K562 (cell line): ENCODE data around the gene RSPH9. TPM values are rescaled to one million over a fixed set of nuclear protein-coding genes. Genes with fewer than 3 reads are reported as not detected.

Experiments
- HEY1 ChIP-seq: fragments of 250-450 bp; sonication (Bioruptor Pico); IDR thresholded peaks from 2 replicates; pipeline ENCODE4 v1.5.0; 2020; ENCODE audit warnings: mild to moderate bottlenecking, moderate library complexity, borderline replicate concordance
- PHB2 ChIP-seq: fragments of 450-650 bp; IDR thresholded peaks from 2 replicates; pipeline ENCODE4 v1.6.1; 2017; ENCODE audit warnings: low read depth
- SREBF1 ChIP-seq: fragments of 150-350 bp; IDR thresholded peaks from 2 replicates; pipeline ENCODE4 v1.6.1; 2014; ENCODE audit warnings: antibody characterized with exemption, low read depth, low read length, borderline replicate concordance
- TBP ChIP-seq: optimal IDR thresholded peaks from 2 replicates; pipeline ENCODE3; 2011; ENCODE audit warnings: low read depth, low read length, improper control_type of control experiment
- ZNF197 ChIP-seq: fragments of 200-800 bp; sonication (Bioruptor generic); IDR thresholded peaks from 2 replicates; pipeline ENCODE4 v1.6.1; 2016; ENCODE audit warnings: low read depth, missing genetic modification characterization, missing compliant biosample characterization
- polyA plus RNA-seq, 8 experiments: library from polyadenylated mRNA; depleted of rRNA in 4 of 8; stranded (reverse) in 5 of 8; unstranded in 3 of 8; fragments of >200 nt; fragmentation: Nextera tagmentation in 2 of 8; fragmentation: Illumina TruSeq in 1 of 8; extraction: Ambion mirVana in 2 of 8; extraction: Trizol in 1 of 8; gene quantifications; 2 replicates each; pipeline versions ENCODE4 v1.2.1 to v1.2.3, GENCODE V29; 2011 to 2014; ENCODE audit warnings: inconsistent platforms in 1 of 8, missing spikeins in 1 of 8
- total RNA-seq, 7 experiments: library from RNA; depleted of rRNA in 6 of 7; stranded (reverse); fragments of >200 nt in 6 of 7; fragmentation: Illumina TruSeq in 2 of 7; extraction: Trizol in 2 of 7; gene quantifications; 2 replicates each; pipeline versions ENCODE4 v1.2.1 to v1.2.3, GENCODE V29; 2011 to 2021; ENCODE audit warnings: low replicate concordance in 1 of 7
- TF ChIP-seq, protein P1 (sequence below): sonication (generic); formaldehyde crosslinking; IDR thresholded peaks from 2 replicates; pipeline ENCODE4 v1.8.1; 2023; ENCODE audit warnings: missing genetic modification reagents, mild to moderate bottlenecking, borderline replicate concordance
- TF ChIP-seq, protein P2 (sequence below), 2 experiments: fragments of 200-800 bp in 1 of 2; sonication (Bioruptor generic) in 1 of 2; sonication (generic) in 1 of 2; formaldehyde crosslinking in 1 of 2; IDR thresholded peaks in 1 of 2; conservative IDR thresholded peaks in 1 of 2; 2 replicates each; pipeline versions ENCODE4 v1.5.0 to v1.6.1; 2016 to 2020; ENCODE audit warnings: missing compliant biosample characterization in 1 of 2, missing genetic modification characterization in 1 of 2, missing genetic modification reagents in 1 of 2
- TF ChIP-seq, protein P3 (sequence below): fragments of 250-450 bp; sonication (Bioruptor Pico); IDR thresholded peaks from 2 replicates; pipeline ENCODE4 v1.4.0; 2020
- TF ChIP-seq, protein P4 (sequence below), 2 experiments: IDR thresholded peaks; 2 replicates each; pipeline ENCODE4 v1.6.1; 2012; ENCODE audit warnings: improper control_type of control experiment in 2 of 2, low read depth in 2 of 2, low read length in 2 of 2, borderline replicate concordance in 1 of 2

The RSPH9 gene
- total and polyA plus RNA-seq, 9 of the 15 experiments (the other 6 are each of a cell fraction or from before 2014, with no cell fraction given): 0.05 to 0.60 (median 0.39) TPM; not detected in 6

DNA sequence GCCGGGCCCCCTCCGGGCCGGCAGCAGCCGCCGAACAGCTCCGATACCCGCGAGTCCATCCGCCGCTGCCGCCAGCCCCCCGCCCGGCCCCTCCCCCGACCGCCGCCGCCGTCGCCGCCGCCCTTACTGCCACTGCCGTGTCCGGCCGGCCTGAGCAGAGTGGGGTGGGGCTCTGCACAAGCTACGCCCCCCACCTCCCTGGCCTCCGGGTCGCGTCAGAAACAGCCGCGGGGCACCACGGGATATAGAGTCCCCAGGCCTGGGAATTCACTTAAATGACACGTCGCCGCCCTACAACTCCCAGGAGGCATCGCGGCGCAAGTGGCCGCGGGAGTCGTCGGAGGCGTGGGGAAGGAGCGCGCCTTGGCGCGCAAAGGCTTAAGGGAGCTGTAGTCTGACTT is 15.7 kb upstream of the RSPH9 start, which contains the start of gene GTPBP2 (continued):
- TF ChIP-seq SREBF1 (0 out of 2 replicates have a peak, but pooled peaks have one; percentile 18), ZNF197 (CRISPR knock-in tag) (peak; percentile 94), HEY1 (CRISPR knock-in tag) (no peak), PHB2 (no peak), TBP (peak; percentile 61)
- TF ChIP-seq, protein P1, sequence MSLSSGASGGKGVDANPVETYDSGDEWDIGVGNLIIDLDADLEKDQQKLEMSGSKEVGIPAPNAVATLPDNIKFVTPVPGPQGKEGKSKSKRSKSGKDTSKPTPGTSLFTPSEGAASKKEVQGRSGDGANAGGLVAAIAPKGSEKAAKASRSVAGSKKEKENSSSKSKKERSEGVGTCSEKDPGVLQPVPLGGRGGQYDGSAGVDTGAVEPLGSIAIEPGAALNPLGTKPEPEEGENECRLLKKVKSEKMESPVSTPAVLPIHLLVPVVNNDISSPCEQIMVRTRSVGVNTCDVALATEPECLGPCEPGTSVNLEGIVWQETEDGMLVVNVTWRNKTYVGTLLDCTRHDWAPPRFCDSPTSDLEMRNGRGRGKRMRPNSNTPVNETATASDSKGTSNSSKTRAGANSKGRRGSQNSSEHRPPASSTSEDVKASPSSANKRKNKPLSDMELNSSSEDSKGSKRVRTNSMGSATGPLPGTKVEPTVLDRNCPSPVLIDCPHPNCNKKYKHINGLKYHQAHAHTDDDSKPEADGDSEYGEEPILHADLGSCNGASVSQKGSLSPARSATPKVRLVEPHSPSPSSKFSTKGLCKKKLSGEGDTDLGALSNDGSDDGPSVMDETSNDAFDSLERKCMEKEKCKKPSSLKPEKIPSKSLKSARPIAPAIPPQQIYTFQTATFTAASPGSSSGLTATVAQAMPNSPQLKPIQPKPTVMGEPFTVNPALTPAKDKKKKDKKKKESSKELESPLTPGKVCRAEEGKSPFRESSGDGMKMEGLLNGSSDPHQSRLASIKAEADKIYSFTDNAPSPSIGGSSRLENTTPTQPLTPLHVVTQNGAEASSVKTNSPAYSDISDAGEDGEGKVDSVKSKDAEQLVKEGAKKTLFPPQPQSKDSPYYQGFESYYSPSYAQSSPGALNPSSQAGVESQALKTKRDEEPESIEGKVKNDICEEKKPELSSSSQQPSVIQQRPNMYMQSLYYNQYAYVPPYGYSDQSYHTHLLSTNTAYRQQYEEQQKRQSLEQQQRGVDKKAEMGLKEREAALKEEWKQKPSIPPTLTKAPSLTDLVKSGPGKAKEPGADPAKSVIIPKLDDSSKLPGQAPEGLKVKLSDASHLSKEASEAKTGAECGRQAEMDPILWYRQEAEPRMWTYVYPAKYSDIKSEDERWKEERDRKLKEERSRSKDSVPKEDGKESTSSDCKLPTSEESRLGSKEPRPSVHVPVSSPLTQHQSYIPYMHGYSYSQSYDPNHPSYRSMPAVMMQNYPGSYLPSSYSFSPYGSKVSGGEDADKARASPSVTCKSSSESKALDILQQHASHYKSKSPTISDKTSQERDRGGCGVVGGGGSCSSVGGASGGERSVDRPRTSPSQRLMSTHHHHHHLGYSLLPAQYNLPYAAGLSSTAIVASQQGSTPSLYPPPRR (CRISPR knock-in tag): no peak
- TF ChIP-seq, protein P2, sequence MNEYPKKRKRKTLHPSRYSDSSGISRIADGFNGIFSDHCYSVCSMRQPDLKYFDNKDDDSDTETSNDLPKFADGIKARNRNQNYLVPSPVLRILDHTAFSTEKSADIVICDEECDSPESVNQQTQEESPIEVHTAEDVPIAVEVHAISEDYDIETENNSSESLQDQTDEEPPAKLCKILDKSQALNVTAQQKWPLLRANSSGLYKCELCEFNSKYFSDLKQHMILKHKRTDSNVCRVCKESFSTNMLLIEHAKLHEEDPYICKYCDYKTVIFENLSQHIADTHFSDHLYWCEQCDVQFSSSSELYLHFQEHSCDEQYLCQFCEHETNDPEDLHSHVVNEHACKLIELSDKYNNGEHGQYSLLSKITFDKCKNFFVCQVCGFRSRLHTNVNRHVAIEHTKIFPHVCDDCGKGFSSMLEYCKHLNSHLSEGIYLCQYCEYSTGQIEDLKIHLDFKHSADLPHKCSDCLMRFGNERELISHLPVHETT (CRISPR knock-in tag; conservative IDR thresholded peaks at IDR 0.05 in 1 of 2, IDR thresholded peaks at IDR 0.05 in 1 of 2): peak in 1 of 2 experiments; percentile 83; a peak in 1 of 4 replicates
- TF ChIP-seq, protein P3, sequence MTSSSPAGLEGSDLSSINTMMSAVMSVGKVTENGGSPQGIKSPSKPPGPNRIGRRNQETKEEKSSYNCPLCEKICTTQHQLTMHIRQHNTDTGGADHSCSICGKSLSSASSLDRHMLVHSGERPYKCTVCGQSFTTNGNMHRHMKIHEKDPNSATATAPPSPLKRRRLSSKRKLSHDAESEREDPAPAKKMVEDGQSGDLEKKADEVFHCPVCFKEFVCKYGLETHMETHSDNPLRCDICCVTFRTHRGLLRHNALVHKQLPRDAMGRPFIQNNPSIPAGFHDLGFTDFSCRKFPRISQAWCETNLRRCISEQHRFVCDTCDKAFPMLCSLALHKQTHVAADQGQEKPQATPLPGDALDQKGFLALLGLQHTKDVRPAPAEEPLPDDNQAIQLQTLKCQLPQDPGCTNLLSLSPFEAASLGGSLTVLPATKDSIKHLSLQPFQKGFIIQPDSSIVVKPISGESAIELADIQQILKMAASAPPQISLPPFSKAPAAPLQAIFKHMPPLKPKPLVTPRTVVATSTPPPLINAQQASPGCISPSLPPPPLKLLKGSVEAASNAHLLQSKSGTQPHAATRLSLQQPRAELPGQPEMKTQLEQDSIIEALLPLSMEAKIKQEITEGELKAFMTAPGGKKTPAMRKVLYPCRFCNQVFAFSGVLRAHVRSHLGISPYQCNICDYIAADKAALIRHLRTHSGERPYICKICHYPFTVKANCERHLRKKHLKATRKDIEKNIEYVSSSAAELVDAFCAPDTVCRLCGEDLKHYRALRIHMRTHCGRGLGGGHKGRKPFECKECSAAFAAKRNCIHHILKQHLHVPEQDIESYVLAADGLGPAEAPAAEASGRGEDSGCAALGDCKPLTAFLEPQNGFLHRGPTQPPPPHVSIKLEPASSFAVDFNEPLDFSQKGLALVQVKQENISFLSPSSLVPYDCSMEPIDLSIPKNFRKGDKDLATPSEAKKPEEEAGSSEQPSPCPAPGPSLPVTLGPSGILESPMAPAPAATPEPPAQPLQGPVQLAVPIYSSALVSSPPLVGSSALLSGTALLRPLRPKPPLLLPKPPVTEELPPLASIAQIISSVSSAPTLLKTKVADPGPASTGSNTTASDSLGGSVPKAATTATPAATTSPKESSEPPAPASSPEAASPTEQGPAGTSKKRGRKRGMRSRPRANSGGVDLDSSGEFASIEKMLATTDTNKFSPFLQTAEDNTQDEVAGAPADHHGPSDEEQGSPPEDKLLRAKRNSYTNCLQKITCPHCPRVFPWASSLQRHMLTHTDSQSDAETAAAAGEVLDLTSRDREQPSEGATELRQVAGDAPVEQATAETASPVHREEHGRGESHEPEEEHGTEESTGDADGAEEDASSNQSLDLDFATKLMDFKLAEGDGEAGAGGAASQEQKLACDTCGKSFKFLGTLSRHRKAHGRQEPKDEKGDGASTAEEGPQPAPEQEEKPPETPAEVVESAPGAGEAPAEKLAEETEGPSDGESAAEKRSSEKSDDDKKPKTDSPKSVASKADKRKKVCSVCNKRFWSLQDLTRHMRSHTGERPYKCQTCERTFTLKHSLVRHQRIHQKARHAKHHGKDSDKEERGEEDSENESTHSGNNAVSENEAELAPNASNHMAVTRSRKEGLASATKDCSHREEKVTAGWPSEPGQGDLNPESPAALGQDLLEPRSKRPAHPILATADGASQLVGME (CRISPR knock-in tag): no peak
- TF ChIP-seq, protein P4, sequence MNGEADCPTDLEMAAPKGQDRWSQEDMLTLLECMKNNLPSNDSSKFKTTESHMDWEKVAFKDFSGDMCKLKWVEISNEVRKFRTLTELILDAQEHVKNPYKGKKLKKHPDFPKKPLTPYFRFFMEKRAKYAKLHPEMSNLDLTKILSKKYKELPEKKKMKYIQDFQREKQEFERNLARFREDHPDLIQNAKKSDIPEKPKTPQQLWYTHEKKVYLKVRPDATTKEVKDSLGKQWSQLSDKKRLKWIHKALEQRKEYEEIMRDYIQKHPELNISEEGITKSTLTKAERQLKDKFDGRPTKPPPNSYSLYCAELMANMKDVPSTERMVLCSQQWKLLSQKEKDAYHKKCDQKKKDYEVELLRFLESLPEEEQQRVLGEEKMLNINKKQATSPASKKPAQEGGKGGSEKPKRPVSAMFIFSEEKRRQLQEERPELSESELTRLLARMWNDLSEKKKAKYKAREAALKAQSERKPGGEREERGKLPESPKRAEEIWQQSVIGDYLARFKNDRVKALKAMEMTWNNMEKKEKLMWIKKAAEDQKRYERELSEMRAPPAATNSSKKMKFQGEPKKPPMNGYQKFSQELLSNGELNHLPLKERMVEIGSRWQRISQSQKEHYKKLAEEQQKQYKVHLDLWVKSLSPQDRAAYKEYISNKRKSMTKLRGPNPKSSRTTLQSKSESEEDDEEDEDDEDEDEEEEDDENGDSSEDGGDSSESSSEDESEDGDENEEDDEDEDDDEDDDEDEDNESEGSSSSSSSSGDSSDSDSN (IDR thresholded peaks at IDR 0.05; ENCODE audit: borderline replicate concordance in 1 of 2, low read depth in 2 of 2, low read length in 2 of 2): 0 out of 4 replicates have a peak, but pooled peaks have one; percentile 49 to 62
